Measurements from ENCODE around the gene INTS2.
"Not testable (repeated sequence)": the region's sequence is repeated elsewhere in the genome, so short reads cannot be mapped to it uniquely, and the experiment has no call there.

Gene INTS2, protein sequence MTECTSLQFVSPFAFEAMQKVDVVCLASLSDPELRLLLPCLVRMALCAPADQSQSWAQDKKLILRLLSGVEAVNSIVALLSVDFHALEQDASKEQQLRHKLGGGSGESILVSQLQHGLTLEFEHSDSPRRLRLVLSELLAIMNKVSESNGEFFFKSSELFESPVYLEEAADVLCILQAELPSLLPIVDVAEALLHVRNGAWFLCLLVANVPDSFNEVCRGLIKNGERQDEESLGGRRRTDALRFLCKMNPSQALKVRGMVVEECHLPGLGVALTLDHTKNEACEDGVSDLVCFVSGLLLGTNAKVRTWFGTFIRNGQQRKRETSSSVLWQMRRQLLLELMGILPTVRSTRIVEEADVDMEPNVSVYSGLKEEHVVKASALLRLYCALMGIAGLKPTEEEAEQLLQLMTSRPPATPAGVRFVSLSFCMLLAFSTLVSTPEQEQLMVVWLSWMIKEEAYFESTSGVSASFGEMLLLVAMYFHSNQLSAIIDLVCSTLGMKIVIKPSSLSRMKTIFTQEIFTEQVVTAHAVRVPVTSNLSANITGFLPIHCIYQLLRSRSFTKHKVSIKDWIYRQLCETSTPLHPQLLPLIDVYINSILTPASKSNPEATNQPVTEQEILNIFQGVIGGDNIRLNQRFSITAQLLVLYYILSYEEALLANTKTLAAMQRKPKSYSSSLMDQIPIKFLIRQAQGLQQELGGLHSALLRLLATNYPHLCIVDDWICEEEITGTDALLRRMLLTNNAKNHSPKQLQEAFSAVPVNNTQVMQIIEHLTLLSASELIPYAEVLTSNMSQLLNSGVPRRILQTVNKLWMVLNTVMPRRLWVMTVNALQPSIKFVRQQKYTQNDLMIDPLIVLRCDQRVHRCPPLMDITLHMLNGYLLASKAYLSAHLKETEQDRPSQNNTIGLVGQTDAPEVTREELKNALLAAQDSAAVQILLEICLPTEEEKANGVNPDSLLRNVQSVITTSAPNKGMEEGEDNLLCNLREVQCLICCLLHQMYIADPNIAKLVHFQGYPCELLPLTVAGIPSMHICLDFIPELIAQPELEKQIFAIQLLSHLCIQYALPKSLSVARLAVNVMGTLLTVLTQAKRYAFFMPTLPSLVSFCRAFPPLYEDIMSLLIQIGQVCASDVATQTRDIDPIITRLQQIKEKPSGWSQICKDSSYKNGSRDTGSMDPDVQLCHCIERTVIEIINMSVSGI

DNA sequence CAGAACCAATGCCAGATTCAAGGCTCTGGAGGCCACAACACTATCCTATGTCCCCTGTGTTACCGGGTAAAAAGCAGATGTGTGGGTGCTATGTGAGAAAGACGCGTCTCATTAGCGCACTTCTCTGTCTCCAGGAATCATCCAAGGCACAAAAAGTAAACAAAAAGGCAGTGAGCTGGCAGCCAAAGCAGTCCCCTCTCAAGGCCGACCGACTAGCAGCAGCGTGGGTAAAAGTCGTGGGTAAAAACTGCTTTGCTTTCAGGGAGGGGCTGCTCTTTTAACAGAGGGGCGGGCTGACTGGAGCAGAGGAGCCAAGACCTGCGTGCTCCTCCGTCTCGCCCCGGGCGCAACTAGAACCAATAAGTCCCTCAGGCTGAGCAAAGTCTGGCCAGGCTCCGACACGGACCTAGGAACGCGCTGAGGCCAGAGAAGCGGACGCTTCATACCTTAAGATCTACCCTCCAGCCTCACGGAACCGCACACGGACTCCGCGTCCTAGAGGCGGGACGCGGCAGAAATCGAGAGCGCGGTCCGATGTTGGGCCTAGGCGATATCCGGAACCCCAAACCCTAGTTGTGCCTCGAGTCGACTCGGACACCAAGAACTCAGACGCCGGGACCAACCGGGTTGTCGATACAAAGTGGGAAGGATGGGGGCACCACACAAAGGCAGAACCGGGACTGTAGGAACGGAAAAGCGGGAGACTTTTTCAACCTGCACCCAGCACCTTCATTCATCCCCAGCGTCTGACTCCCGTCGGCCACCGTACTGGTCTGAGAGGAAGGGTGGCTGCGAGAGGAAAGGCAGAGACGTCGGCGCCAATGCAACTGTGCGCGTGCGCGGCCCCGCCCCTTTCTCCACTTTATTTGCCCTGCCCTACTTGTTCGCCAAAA, at the start of gene INTS2:
TSS of gene INTS2 (minus strand) at position 775 of the 893 bp plus-strand sequence. CDS start 1,338 bp downstream, outside the sequence.
- peak; percentile 82 to 88 for ATAC-seq

DNA sequence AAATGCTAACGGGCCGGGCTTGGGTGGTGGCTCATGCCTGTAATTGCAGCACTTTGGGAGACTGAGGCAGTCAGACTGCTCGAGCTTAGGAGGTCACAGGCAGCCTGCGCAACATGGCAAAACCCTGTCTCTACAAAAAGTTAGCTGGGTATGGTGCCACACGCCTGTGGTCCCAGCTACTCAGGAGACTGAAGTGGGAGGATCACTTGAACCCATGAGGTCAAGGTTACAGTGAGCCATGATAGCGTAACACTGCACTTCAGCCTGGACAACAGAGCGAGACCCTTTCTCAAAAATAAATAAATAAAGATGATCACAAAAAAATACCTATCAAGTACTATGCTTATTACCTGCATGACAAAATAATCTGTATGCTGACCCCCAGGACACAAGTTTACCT, 46.3 kb upstream of the INTS2 start:
- ATAC-seq, result no peak

DNA sequence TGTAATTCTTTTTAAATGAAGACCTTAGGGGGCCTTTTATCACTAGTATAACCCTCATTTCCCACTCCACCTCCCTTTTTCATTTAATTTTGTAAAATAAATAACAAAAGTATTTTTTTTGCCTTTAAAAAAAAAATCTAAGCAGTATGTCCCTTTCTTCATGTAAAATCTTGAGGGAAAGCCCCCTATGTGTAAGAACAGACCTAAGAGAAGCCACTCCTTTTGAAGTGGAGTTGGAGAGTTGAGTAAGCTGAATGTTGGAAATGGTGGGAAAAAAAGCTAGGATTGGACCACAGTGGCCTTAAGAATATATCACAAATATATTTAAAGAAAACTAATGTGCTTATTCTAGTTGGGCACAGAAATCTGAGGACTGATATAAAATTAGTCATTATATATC, 44.5 kb upstream of the INTS2 start:
- no peak for ATAC-seq

DNA sequence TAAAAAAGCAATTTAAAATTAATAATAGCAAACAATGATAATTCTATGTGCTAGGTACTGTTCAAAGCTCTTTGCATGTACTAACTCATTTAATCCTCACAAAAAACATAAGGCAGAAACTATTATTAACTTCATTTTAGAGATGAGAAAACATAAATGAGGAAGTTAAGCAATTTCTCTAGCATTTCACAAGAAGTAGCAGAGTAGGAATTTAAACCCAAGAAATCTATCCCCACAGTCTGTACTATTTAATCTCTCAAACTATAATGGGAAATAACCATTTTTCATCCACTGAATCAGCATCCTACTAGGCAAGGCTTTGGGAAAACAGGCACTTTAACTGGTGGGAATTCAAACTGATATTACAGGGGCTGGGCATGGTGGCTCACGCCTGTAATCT, 42.2 kb upstream of the INTS2 start:
- ATAC-seq, result no peak

DNA sequence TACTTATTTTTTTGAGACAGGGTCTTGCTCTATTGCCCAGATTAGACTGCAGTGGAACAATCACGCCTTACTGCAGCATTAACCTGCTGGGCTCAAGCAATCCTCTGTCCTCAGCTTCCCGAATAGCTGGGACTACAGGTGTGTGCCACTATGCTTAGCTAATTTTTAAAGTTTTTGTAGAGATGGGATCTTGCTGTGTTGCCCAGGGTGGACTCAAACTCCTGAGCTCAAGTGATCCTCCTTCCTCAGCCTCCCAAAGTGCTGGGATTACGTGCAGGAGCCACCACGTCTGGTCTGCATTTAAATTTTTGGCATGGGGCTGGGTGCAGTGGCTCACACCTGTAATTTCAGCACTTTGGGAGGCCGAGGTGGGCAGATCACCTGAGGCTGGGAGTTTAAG, 41.0 kb upstream of the INTS2 start:
- ATAC-seq, result no peak

DNA sequence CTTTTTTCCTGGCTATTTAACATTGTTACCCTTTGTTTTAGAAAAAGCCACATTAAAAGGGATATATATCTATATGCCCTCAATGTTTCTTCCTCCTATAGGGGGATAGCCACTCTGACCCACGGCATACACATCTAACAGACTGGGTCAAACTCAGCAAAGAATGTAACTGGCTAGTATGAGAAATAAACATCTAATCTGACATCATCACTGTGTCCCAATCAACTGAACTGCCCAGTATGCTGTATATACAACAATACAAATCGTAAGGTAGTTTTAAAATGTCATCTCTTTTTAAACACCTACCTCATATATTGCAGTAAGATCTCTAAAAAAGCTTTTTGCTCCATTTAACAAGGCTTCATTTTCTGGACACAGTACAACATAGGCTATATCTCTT, 39.9 kb upstream of the INTS2 start:
- ATAC-seq, result no peak

DNA sequence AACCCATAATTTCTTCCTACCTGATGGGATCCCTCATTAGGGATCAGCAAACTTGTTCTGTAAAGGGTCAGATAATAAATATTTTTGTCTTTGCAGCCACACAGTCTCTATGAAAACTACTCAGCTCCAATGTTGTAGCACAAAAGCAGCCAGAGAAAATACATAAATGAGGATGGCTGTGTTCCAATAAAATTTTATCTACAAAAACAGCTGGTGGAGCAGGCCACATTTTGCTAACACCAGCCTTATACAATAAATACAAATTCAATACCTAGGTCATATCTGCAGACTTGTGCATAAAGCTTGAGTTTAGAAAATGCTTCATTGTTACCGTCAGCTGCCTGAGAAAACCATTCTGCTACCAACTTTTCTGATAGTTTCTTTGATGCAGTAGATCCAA, 38.4 kb upstream of the INTS2 start:
- no peak for ATAC-seq

DNA sequence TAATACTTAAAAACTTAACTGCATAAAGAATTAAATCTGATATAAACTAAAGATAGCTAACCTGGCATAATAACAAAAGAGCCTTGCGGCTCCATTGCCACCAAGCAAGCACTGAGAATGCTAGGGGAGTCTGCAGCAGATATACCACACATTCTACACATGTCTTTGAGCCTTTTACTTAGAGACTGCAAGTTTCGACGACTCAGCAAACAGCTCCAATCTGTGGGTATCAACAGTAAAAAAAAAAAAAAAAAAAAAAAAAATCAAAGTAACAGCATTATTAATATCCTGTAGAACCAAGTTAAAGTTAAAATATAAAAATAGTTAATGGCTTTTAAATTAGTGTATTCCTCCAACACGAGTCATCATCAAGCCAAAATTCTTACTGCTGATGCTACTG, 27.8 kb upstream of the INTS2 start:
- ATAC-seq, result no peak

DNA sequence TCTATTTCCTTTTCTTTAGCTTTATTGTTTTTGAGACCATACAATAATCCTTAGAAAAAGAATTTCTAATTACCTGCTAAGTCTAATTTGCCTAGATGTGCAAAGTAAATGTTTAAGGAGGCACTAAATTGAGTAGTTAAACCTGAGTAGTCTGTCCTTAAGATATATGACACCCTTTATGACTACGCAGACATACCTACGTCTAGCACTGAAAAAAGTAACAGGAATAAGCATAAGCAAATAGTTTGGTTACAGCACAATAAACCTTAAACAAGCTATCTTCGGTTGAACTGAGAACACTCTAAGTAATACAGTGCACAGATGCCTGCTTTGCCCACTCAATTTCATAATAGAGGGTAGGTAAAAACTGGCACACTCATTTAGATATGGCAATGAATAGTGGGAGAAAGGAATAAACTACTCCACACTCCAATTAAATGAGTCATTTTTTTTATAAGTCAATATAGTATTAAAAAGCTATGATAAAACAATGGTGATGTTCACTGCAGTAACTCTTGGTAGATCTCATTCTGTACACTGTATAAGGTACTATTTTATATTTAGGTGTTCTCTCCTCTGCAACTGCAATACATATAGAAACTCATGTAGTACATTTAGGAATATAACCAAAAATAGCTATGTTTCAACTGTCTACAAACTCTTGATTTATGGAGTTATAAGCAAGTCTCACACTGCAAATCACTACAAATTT, 19.7 kb upstream of the INTS2 start:
- ATAC-seq, result no peak

DNA sequence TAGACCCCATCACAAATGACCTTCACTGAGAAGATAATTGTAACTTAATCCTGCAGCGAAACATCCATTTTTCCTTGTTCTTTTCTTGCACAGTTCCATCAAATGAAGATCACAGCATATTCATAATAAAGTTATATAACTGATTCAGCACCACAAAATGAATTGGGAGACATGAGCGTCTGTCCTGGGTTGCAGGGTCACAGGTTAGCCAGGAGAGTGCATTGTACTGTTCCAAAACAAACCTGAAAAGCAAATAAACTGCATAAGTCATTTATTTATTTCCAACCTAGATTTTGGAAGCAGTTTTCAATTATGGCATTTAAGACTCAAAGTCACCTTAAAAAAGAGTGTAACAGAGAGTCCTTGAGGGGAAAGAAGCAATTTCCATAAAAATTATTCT, 18.6 kb upstream of the INTS2 start:
- no peak for ATAC-seq

DNA sequence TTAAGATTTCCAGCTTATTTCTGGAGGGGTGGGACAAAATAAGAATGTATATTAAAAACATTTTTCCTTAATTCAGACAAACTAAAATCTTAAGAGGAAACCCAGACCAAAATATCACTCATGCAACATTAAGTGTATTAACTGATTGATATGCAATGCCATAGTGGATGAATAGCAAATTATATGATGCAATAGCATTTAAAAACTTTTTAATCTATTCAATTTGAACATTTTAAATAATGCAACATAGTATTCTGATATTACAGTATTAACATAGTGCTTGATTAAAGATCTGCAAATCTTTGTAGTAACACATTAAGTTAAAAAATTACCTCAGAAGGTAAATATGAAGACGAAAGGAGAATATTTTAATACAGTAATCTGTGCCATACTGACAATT, 15.3 kb upstream of the INTS2 start:
- no peak for ATAC-seq

DNA sequence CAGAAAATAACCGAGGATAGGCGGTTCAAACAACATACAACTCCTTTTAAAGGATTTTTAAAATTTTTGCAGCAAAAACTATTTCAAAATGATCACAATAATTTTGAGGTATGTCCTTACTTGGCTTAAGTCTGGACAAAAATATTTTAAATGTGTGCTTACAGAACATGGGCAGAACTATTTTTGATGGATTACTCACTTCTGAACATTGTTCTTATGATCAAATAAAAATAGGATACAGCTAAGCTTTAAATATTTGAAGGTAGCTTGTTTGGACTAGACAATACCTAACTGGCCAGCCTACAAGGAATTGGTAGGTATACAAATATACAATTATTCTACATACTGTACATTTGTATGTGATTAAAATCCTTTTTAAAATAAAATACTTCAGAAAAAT, 14.3 kb upstream of the INTS2 start:
- no peak for ATAC-seq

DNA sequence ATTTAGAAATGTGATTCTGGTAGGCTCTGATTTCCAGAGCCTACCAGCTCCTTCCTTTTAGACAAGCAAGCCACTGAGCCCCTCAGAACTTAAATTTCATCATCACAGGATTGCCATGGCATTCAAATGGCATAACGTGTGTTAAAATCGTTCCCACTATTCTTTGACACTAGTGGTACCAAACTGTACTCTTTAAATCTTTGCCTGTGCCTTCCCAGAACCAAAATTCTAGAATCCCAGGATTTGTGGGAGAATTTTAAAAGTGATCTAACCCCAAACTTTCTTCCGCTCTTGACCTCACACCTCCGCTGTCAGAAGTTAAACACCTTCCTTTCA, 287 bp upstream of the INTS2 start:
- peak in 1 of 2 donors; percentile 2 for ATAC-seq

DNA sequence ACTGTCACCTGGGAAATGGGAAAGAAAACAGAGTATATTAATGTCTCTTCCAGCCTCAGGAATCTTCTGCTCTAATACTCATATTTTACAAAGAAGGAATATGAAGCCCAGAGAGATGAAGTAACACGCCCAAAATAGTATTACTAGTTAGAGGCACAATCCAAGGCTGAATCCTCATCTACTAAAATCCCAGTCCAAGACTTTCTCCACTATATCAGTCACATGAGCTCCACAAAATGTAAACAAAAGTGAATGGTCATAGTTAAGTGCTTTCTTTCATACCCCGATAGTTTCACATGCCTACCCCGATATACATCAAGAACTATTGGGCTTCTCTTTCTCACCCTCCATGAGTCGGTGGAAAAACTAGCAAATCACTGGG, 965 bp downstream of the INTS2 start:
- ATAC-seq, result no peak

DNA sequence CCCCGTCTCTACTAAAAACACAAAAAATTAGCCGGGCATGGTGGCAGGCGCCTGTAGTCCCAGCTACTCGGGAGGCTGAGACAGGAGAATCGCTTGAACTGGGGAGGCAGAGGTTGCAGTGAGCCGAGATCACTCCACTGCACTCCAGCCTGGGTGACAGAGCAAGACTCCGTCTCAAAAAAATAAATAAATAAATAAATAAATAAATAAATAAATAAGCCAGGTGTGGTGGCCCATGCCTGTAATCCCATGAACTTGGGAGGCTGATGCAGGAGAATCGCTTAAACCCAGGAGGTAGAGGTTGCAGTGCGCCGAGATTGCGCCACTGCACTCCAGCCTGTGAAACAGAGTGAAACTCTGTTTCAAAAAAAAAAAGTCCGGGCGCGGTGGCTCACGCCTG, 12.6 kb downstream of the INTS2 start:
- not testable (repeated sequence) for ATAC-seq

DNA sequence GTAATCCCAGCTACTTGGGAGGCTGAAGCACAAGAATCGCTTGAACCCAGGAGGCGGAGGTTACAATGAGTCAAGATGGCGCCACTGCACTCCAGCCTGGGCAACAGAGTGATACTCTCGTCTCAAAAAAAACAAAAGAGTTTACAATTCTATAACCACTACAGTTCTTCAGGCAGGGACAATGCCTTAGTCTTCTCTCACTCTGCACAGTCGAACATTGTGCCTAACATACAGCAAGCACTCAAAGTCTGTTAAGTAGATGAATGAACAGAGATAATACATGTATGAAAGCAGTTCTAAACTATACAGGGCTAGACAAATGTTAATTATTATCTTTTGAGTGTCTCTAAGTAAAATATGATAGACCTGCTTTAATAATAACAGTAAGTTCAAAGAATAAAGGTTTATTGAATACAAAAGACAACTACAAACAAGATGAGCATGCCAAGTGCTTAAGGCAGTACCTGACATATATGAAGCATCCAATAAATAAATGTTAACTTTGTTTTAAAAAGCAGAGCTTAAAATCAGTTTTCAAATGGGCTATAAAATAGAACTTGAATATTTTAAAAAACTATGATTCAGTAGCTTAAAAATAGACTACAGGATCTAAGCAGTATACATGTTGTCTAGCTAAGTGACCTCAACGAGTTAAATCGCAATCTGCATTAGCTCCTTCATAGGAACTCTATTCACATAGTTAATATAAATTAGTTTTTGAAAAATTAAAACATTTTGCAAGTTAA, 19.3 kb downstream of the INTS2 start:
- ATAC-seq, result no peak

DNA sequence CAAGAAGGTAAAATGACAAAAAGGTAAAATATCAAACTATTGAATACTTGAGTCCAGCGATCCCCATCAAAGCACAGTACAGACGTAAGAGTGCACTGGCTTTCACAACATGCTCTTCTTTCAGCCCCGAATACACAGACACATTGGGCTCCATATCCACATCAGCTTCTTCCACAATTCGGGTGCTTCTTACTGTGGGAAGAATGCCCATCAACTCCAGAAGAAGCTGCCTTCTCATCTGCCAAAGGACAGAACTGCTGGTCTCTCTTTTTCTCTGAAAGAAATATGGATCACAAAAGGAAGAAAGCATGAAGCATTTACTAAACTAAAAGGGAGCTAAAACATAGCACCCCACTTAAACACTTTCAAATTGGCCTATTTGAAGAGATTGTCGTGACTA, 20.4 kb downstream of the INTS2 start:
- ATAC-seq, result no peak

DNA sequence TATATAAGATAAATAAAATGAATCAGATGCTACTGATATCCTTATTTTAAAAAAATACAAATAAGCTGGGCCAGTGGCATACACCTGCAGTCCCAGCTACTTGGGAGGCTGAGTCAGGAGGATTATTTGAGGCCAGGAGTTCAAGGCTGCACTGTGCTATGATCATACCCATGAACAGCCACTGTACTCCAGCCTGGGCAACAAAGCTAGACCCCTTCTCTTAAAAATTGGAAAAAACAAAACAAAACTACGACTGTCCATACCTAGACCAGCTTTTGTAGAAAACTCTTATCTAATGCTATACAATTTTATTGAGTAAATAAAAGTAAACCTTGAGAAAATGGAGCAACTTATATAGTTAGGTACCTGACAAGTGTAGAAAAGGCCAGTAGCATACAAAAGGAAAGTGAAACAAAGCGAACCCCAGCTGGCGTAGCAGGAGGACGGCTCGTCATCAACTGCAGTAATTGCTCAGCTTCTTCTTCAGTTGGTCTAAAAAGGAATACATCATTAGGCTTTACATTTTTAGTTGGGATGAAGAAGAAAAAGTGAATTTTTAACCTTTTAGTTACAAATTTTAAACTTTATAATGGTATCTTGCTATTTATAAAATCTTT, 23.6 kb downstream of the INTS2 start:
- ATAC-seq, result peak; percentile 81 to 93

DNA sequence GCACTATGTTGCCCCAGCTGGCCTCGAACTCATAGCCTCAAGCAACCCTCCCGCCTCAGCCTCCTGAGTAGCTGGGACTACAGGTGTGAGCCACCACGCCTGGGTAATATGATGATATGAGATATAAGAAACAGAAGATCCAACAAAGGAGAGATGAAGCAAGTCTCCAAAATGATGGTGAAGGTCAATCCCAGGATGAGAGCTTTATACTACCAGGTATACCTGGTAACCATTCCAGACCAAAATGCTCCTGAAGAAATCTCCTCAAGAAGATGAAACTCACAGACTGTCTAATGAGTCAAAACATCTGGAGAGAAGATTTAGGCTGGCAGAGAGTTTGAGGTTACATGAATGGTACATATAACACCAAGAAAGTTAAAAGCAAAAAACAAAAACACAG, 24.5 kb downstream of the INTS2 start:
- ATAC-seq, result no peak

DNA sequence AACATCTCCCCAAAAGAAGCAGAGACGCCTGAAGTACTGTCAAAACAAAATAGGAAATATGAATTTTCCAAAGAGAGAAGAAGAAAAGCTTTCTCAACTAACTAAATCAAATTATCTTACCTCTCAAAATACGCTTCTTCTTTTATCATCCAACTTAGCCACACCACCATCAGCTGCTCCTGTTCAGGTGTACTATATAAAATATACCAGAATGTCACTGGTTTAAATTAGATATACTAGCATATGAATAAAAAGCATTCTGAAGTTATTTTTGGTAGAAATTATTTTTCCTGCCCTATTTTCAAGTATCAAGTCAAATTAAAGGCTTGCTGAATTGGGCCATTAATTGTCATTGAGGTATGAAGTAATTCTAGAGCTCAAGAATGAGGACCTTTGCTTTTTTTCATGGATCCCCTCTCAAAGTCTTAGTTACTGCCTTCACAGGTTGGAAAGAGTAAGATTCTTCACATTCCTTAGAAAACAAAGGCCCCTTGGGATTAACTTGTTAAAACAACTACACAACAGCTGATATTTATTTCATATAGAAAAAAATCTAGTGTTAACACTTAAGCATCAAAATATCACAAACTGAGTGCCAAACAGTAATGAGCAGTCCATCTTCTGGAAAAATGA, 30.1 kb downstream of the INTS2 start:
- no peak for ATAC-seq

All from activated CD4-positive, CD25-positive, alpha-beta regulatory T cell treated with anti-CD3 and anti-CD28 coated beads, Interleukin-2, amount 50 U/mL, for 24 hours (primary cell).